ENCODE data around the gene RGS19. TPM values are rescaled to one million over a fixed set of nuclear protein-coding genes. Genes with fewer than 3 reads are reported as not detected.
"Not testable (repeated sequence)": the region's sequence is repeated elsewhere in the genome, so short reads cannot be mapped to it uniquely, and the experiment has no call there.

Gene RGS19
- total and polyA plus RNA-seq, 5 donors: 5.8 to 9.1 (median 8.0) TPM

- no peaks in the 10 kb centered on the region for H3K4me1 ChIP-seq (ENCODE audit: control insufficient read depth, insufficient read depth, low read length)
- H3K9me3 ChIP-seq (ENCODE audit: control insufficient read depth, low read length): no peaks in the 10 kb centered on the region
- H3K27ac ChIP-seq (ENCODE audit: low read length): no peak overlapping the region
- peak in 1 of 2 donors; percentile 18 for ATAC-seq
- intact Hi-C loops (cut with DNase I): no loop called here
- 23% methylated on average over 16 of the region's 16 CpGs for WGBS
- no peaks in the 10 kb centered on the region for H3K27me3 ChIP-seq (ENCODE audit: control insufficient read depth, insufficient read depth)
- no peak for DNase-seq
- no peak overlapping the region for H3K4me3 ChIP-seq (ENCODE audit: low read length)
Observed at GRCh38 chr20:64091770-64092169, 12.5 kb upstream of the RGS19 start.

GRCh38 chr20:64091340-64091739, 12.0 kb upstream of the RGS19 start:
- DNase-seq: no peak
- Histone ChIP-seq H3K9me3 (ENCODE audit: control insufficient read depth, low read length) (no peaks in the 10 kb centered on the region), H3K27me3 (ENCODE audit: control insufficient read depth, insufficient read depth) (no peaks in the 10 kb centered on the region), H3K27ac (ENCODE audit: low read length) (no peak overlapping the region), H3K4me3 (ENCODE audit: low read length) (no peak overlapping the region), H3K4me1 (ENCODE audit: control insufficient read depth, insufficient read depth, low read length) (no peaks in the 10 kb centered on the region)
- WGBS: 73% methylated on average over 19 of the region's 19 CpGs
- ATAC-seq: peak in 1 of 2 donors; percentile 11
- intact Hi-C loops (cut with DNase I): no loop called here

GRCh38 chr20:64090165-64090564, 10.8 kb upstream of the RGS19 start:
- no peaks in the 10 kb centered on the region for H3K27me3 ChIP-seq (ENCODE audit: control insufficient read depth, insufficient read depth)
- H3K4me3 ChIP-seq (ENCODE audit: low read length): no peak overlapping the region
- no peak overlapping the region for H3K27ac ChIP-seq (ENCODE audit: low read length)
- DNase-seq: no peak
- ATAC-seq: no peak
- intact Hi-C loops (cut with DNase I): no loop called here
- 51% methylated on average over 10 of the region's 10 CpGs for WGBS
- H3K4me1 ChIP-seq (ENCODE audit: control insufficient read depth, insufficient read depth, low read length): no peaks in the 10 kb centered on the region
- H3K9me3 ChIP-seq (ENCODE audit: control insufficient read depth, low read length): no peaks in the 10 kb centered on the region

GRCh38 chr20:64088586-64088985, 9.3 kb upstream of the RGS19 start:
- ATAC-seq; H3K4me3 ChIP-seq (ENCODE audit: low read length); H3K27me3 ChIP-seq (ENCODE audit: control insufficient read depth, insufficient read depth); H3K9me3 ChIP-seq (ENCODE audit: control insufficient read depth, low read length); intact Hi-C loops (cut with DNase I); H3K4me1 ChIP-seq (ENCODE audit: control insufficient read depth, insufficient read depth, low read length); H3K27ac ChIP-seq (ENCODE audit: low read length): not testable (repeated sequence)
- peak in 1 of 3 donors; percentile 34 for DNase-seq

GRCh38 chr20:64087226-64087825, 8.0 kb upstream of the RGS19 start:
- ATAC-seq; intact Hi-C loops (cut with DNase I); H3K27me3 ChIP-seq (ENCODE audit: control insufficient read depth, insufficient read depth); H3K27ac ChIP-seq (ENCODE audit: low read length); H3K4me3 ChIP-seq (ENCODE audit: low read length); H3K4me1 ChIP-seq (ENCODE audit: control insufficient read depth, insufficient read depth, low read length); H3K9me3 ChIP-seq (ENCODE audit: control insufficient read depth, low read length); DNase-seq: not testable (repeated sequence)
- 97% methylated on average over 6 of the region's 36 CpGs for WGBS

GRCh38 chr20:64086801-64087200, 7.5 kb upstream of the RGS19 start:
- Histone ChIP-seq H3K4me1 (ENCODE audit: control insufficient read depth, insufficient read depth, low read length) (no peaks in the 10 kb centered on the region), H3K4me3 (ENCODE audit: low read length) (no peak overlapping the region), H3K9me3 (ENCODE audit: control insufficient read depth, low read length) (no peaks in the 10 kb centered on the region), H3K27ac (ENCODE audit: low read length) (no peak overlapping the region), H3K27me3 (ENCODE audit: control insufficient read depth, insufficient read depth) (no peaks in the 10 kb centered on the region)
- no peak for ATAC-seq
- 93% methylated on average over 10 of the region's 11 CpGs for WGBS
- intact Hi-C loops (cut with DNase I): no loop called here
- DNase-seq: no peak

- H3K27ac ChIP-seq (ENCODE audit: low read length): no peak overlapping the region
- H3K4me1 ChIP-seq (ENCODE audit: control insufficient read depth, insufficient read depth, low read length): no peaks in the 10 kb centered on the region
- ATAC-seq (no peak), DNase-seq (peak in 1 of 3 donors; percentile 47)
- intact Hi-C loops (cut with DNase I): loop anchor here in 1 of 4 donors (5.0 kb wide), 1 partner anchor 38 kb away; no protein-coding TSS in a partner anchor
- no peaks in the 10 kb centered on the region for H3K27me3 ChIP-seq (ENCODE audit: control insufficient read depth, insufficient read depth)
- no peak overlapping the region for H3K4me3 ChIP-seq (ENCODE audit: low read length)
- H3K9me3 ChIP-seq (ENCODE audit: control insufficient read depth, low read length): no peaks in the 10 kb centered on the region
- WGBS: 12% methylated on average over 23 of the region's 23 CpGs
Observed at GRCh38 chr20:64084685-64085152, 5.4 kb upstream of the RGS19 start.

- Histone ChIP-seq H3K27me3 (ENCODE audit: control insufficient read depth, insufficient read depth) (no peaks in the 10 kb centered on the region), H3K9me3 (ENCODE audit: control insufficient read depth, low read length) (no peaks in the 10 kb centered on the region), H3K4me1 (ENCODE audit: control insufficient read depth, insufficient read depth, low read length) (no peaks in the 10 kb centered on the region), H3K4me3 (ENCODE audit: low read length) (peak within 1 kb of the TSS; percentile 71), H3K27ac (ENCODE audit: low read length) (no peak within 1 kb of the TSS)
- intact Hi-C loops (cut with DNase I): loop anchor here in 1 of 4 donors (5.0 kb wide), 1 partner anchor 38 kb away; no protein-coding TSS in a partner anchor
- ATAC-seq (no peak), DNase-seq (peak in 2 of 3 donors; percentile 51 to 58)
- 2% methylated on average over 86 of the region's 86 CpGs for WGBS
Observed at GRCh38 chr20:64083804-64084684, 4.7 kb upstream of the RGS19 start, which contains the start of gene LKAAEAR1. Gene LKAAEAR1 (minus strand): TSS chr20:64084398. CDS start chr20:64084219, 179 bp downstream.

GRCh38 chr20:64083378-64083803, 4.1 kb upstream of the RGS19 start:
- H3K27ac ChIP-seq (ENCODE audit: low read length): no peak overlapping the region
- intact Hi-C loops (cut with DNase I): loop anchor here in 1 of 4 donors (5.0 kb wide), 1 partner anchor 39 kb away; no protein-coding TSS in a partner anchor

GRCh38 chr20:64082820-64083377, 3.6 kb upstream of the RGS19 start:
- Histone ChIP-seq H3K4me3 (ENCODE audit: low read length) (peak overlapping the region; percentile 71), H3K27me3 (ENCODE audit: control insufficient read depth, insufficient read depth) (no peaks in the 10 kb centered on the region), H3K4me1 (ENCODE audit: control insufficient read depth, insufficient read depth, low read length) (no peaks in the 10 kb centered on the region), H3K27ac (ENCODE audit: low read length) (no peak overlapping the region), H3K9me3 (ENCODE audit: control insufficient read depth, low read length) (no peaks in the 10 kb centered on the region)
- WGBS: 20% methylated on average over 13 of the region's 13 CpGs
- ATAC-seq: no peak
- peak in 1 of 3 donors; percentile 41 for DNase-seq
- intact Hi-C loops (cut with DNase I): loop anchor here in 1 of 4 donors (5.0 kb wide), 1 partner anchor 39 kb away; no protein-coding TSS in a partner anchor

More at GRCh38 chr20:64083378-64083803, 4.1 kb upstream of the RGS19 start:
- Histone ChIP-seq H3K4me3 (ENCODE audit: low read length) (peak overlapping the region; percentile 71), H3K27me3 (ENCODE audit: control insufficient read depth, insufficient read depth) (no peaks in the 10 kb centered on the region), H3K4me1 (ENCODE audit: control insufficient read depth, insufficient read depth, low read length) (no peaks in the 10 kb centered on the region), H3K9me3 (ENCODE audit: control insufficient read depth, low read length) (no peaks in the 10 kb centered on the region)
- WGBS: under 1% methylated on average over 52 of the region's 52 CpGs
- DNase-seq (peak; percentile 77 to 93 (median 89)), ATAC-seq (peak; percentile 44 to 48)

Data from right cardiac atrium (tissue), 5 donors.